ENCODE measurements around the gene OGFOD3.
A peak's percentile ranks its signal among the peaks of the same experiment; 100 is the strongest.

Gene OGFOD3

DNA sequence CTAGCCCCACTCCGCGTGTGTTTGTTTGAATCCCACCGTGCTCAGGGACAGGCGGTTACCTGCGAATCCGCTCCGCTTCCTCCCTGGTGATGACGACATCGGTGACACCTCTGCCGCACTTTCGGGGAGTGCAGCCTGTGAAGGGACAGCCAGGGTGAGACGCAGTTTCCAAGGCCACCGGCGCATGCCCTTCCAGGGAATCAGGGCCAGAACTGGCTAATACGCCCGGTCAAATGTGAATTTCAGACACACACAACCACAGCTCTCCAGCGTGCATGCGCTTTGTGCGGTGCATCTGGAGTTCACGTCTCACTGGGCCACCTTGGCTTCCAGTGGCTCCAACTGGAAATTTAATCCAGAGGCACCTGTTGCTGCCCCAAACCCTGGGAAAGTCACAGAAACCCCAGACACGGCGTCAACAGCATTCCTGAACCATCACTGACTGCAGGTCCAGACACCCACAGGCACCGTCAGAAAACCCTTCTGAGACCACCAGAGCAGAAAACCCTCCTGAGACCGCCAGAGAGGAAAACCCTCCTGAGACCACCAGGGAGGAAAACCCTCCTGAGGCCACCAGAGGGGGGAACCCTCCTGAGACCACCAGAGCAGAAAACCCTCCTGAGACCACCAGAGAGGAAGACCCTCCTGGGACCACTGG, 6.9 kb downstream of the OGFOD3 start:
- no peak overlapping the region for H3K27ac ChIP-seq
- TF ChIP-seq, protein P1, sequence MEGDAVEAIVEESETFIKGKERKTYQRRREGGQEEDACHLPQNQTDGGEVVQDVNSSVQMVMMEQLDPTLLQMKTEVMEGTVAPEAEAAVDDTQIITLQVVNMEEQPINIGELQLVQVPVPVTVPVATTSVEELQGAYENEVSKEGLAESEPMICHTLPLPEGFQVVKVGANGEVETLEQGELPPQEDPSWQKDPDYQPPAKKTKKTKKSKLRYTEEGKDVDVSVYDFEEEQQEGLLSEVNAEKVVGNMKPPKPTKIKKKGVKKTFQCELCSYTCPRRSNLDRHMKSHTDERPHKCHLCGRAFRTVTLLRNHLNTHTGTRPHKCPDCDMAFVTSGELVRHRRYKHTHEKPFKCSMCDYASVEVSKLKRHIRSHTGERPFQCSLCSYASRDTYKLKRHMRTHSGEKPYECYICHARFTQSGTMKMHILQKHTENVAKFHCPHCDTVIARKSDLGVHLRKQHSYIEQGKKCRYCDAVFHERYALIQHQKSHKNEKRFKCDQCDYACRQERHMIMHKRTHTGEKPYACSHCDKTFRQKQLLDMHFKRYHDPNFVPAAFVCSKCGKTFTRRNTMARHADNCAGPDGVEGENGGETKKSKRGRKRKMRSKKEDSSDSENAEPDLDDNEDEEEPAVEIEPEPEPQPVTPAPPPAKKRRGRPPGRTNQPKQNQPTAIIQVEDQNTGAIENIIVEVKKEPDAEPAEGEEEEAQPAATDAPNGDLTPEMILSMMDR (IDR thresholded peaks at IDR 0.05; ENCODE audit: low read depth, low read length): no peak
- H3K4me3 ChIP-seq (ENCODE audit: low read depth, low read length): no peak overlapping the region
- peaks cover 35% of the 10 kb centered on the region for H3K36me3 ChIP-seq
- no peaks in the 10 kb centered on the region for H3K27me3 ChIP-seq (ENCODE audit: insufficient read depth, low read depth, severe bottlenecking)
- DNase-seq: no peak
- H3K9me3 ChIP-seq (ENCODE audit: severe bottlenecking): no peaks in the 10 kb centered on the region

DNA sequence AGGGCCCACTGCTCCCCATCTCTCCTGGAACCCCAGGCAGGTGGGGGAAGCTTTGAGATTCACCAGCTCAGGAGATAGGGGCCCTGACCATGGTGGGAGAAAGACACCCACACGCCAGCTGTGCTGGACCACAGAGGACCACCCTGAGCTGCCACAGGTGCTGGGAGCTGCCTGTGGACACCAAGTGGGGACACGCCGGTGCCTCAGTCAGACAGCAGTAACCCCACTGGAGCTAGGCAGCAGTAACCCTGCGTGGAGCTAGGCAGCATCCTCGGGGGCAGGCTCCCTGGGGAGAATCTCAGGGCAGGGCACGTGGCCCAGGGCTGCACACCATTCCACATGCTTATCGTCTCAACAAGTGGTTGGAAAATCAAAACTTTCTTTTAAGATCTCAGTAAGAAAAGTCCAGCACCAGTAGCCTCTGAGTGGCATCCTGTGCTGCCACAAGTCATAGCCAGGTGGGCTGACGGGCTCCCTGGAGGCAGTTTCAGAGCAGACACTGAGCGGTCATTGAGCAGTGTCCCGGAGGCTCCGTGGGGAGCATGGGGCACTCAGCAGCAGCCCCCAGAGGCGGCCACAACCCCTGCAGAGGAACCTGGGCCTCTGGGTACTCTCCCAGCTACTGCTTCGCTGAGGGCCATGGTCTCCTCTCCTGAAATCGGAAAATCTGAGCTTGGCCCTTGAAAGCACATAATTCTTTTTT, 8.2 kb downstream of the OGFOD3 start:
- no peak overlapping the region for H3K27ac ChIP-seq

DNA sequence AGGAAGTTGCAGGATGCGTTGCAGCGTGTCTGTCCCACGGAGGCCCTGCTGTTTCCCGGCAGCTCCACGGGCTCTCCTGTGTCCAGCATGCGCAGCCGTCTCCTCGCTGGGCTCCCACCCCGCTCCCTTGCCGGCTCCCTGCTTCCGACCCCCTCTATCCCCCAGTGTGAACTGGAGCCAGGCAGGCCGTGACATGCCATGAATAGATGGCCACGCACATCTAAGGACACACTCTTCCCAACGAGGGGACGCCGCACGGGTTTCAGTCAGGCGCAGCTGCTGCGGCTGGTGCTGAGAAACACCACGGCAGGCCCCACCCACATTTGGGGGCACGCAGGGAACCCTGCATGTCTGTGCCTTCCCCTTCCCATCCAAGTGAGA, 9.5 kb downstream of the OGFOD3 start:
- H3K9me3 ChIP-seq (ENCODE audit: severe bottlenecking): no peaks in the 10 kb centered on the region
- H3K36me3 ChIP-seq: peaks cover 35% of the 10 kb centered on the region
- H3K4me3 ChIP-seq (ENCODE audit: low read depth, low read length): no peak overlapping the region
- no peak overlapping the region for H3K27ac ChIP-seq
- DNase-seq: no peak
- H3K27me3 ChIP-seq (ENCODE audit: insufficient read depth, low read depth, severe bottlenecking): no peaks in the 10 kb centered on the region
- TF ChIP-seq, protein P1 (IDR thresholded peaks at IDR 0.05; ENCODE audit: low read depth, low read length): no peak

More for the DNA sequence above, 8.2 kb downstream of the OGFOD3 start:
- H3K9me3 ChIP-seq (ENCODE audit: severe bottlenecking): no peaks in the 10 kb centered on the region
- no peaks in the 10 kb centered on the region for H3K27me3 ChIP-seq (ENCODE audit: insufficient read depth, low read depth, severe bottlenecking)
- no peak for DNase-seq
- TF ChIP-seq, protein P1 (IDR thresholded peaks at IDR 0.05; ENCODE audit: low read depth, low read length): 0 out of 2 replicates have a peak, but pooled peaks have one; percentile 14
- H3K4me3 ChIP-seq (ENCODE audit: low read depth, low read length): no peak overlapping the region
- peaks cover 40% of the 10 kb centered on the region for H3K36me3 ChIP-seq

DNA sequence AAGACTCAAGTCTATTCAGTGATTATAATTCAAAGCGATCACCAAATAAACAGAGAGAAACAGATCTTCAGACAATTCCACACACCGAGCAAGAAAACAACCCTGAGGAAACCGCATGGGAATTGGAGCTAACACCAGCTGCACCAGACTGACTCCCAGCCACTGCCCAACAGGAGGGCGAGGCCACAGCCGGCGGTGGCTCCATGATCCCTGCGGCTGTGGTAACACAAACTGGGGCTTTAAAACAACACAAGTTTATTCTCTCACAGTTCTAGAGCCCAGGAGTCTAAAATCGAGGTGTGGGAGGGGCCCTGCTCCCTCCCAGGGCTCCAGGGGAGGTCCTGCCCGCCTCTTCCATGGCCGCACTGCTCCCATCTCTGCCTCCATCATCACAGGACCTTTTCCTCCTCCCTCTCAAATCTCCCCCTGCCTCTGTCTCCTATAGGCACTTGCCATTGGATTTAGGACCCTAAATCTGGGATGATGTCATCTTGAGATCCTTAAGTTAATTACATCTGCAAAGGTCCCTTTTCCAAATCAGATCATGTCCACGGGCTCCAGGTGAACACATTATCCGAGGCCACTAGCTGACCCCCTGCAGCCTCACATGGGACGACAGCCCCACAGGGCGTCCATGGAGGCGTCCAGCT, 10.0 kb downstream of the OGFOD3 start:
- Histone ChIP-seq H3K9me3 (ENCODE audit: severe bottlenecking) (no peaks in the 10 kb centered on the region), H3K36me3 (peaks cover 37% of the 10 kb centered on the region), H3K27ac (no peak overlapping the region), H3K27me3 (ENCODE audit: insufficient read depth, low read depth, severe bottlenecking) (no peaks in the 10 kb centered on the region), H3K4me3 (ENCODE audit: low read depth, low read length) (no peak overlapping the region)
- DNase-seq: no peak
- TF ChIP-seq, protein P1 (IDR thresholded peaks at IDR 0.05; ENCODE audit: low read depth, low read length): no peak

DNA sequence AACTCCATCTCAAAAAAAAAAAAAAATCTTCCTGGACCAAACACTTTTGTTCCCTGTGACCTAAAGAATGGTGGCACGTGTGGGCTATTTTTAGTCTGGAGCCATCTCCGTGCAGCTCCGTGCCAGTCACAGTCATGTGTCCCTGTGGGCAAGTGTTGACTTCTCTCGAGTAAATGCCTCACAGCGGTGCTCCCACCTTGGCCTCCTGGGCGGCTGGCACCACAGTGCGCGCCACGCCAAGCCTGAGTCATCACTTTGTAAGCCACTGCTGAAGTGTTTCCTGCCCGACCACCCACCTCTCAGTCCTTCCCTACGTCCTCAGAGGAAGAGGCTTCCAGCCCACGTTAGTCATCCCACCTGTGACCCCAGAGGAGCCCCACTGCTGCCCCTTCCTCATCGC, 11.1 kb downstream of the OGFOD3 start:
- DNase-seq: no peak
- Histone ChIP-seq H3K36me3 (peaks cover 40% of the 10 kb centered on the region), H3K9me3 (ENCODE audit: severe bottlenecking) (no peaks in the 10 kb centered on the region), H3K27ac (no peak overlapping the region), H3K27me3 (ENCODE audit: insufficient read depth, low read depth, severe bottlenecking) (no peaks in the 10 kb centered on the region), H3K4me3 (ENCODE audit: low read depth, low read length) (no peak overlapping the region)
- TF ChIP-seq, protein P1 (IDR thresholded peaks at IDR 0.05; ENCODE audit: low read depth, low read length): no peak

Measured in WERI-Rb-1 (cell line).